ENCODE results near the gene RCAN2.

DNA sequence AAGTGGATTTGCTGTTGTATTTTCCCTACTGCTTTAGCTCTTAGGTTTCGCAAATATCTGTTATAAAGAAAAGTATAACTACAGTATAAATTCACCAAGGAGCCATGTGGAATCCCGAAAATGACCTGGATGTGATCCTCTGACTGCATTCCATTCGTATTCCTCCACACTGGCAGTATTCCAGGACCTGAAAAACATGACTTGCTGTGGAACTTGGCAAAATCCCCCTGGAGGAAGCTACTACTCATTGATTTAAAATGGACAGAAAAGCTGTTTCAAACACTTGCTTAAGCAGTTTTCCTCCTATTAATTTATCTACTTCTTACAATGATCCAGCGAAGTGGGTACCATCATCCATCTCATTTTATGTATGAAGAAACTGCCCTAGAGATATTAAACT is 307.1 kb downstream of the RCAN2 start:
- TF ChIP-seq, protein P1, sequence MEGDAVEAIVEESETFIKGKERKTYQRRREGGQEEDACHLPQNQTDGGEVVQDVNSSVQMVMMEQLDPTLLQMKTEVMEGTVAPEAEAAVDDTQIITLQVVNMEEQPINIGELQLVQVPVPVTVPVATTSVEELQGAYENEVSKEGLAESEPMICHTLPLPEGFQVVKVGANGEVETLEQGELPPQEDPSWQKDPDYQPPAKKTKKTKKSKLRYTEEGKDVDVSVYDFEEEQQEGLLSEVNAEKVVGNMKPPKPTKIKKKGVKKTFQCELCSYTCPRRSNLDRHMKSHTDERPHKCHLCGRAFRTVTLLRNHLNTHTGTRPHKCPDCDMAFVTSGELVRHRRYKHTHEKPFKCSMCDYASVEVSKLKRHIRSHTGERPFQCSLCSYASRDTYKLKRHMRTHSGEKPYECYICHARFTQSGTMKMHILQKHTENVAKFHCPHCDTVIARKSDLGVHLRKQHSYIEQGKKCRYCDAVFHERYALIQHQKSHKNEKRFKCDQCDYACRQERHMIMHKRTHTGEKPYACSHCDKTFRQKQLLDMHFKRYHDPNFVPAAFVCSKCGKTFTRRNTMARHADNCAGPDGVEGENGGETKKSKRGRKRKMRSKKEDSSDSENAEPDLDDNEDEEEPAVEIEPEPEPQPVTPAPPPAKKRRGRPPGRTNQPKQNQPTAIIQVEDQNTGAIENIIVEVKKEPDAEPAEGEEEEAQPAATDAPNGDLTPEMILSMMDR (IDR thresholded peaks at IDR 0.05; ENCODE audit: poor library complexity, severe bottlenecking): no peak
- TF ChIP-seq EP300 (conservative IDR thresholded peaks at IDR 0.05; ENCODE audit: poor library complexity, severe bottlenecking) (no peak), TAF1 (IDR thresholded peaks at IDR 0.05; ENCODE audit: low read depth) (no peak), MXI1 (conservative IDR thresholded peaks at IDR 0.05; ENCODE audit: poor library complexity, severe bottlenecking) (no peak), POLR2AphosphoS5 (IDR thresholded peaks at IDR 0.05) (no peak), EZH2 (IDR thresholded peaks at IDR 0.05; ENCODE audit: borderline replicate concordance, insufficient read depth, low read length, poor library complexity, severe bottlenecking) (no peak), RAD21 (conservative IDR thresholded peaks at IDR 0.05) (no peak), SMC3 (conservative IDR thresholded peaks at IDR 0.05; ENCODE audit: poor library complexity) (no peak)
- TF ChIP-seq, protein P2, sequence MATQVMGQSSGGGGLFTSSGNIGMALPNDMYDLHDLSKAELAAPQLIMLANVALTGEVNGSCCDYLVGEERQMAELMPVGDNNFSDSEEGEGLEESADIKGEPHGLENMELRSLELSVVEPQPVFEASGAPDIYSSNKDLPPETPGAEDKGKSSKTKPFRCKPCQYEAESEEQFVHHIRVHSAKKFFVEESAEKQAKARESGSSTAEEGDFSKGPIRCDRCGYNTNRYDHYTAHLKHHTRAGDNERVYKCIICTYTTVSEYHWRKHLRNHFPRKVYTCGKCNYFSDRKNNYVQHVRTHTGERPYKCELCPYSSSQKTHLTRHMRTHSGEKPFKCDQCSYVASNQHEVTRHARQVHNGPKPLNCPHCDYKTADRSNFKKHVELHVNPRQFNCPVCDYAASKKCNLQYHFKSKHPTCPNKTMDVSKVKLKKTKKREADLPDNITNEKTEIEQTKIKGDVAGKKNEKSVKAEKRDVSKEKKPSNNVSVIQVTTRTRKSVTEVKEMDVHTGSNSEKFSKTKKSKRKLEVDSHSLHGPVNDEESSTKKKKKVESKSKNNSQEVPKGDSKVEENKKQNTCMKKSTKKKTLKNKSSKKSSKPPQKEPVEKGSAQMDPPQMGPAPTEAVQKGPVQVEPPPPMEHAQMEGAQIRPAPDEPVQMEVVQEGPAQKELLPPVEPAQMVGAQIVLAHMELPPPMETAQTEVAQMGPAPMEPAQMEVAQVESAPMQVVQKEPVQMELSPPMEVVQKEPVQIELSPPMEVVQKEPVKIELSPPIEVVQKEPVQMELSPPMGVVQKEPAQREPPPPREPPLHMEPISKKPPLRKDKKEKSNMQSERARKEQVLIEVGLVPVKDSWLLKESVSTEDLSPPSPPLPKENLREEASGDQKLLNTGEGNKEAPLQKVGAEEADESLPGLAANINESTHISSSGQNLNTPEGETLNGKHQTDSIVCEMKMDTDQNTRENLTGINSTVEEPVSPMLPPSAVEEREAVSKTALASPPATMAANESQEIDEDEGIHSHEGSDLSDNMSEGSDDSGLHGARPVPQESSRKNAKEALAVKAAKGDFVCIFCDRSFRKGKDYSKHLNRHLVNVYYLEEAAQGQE (IDR thresholded peaks at IDR 0.05; ENCODE audit: borderline replicate concordance): no peak
